ENCODE data around the gene C6orf120. TPM values are rescaled to one million over a fixed set of nuclear protein-coding genes. Genes with fewer than 3 reads are reported as not detected.

Gene C6orf120
- total and polyA plus RNA-seq, 9 of the 15 experiments (the other 6 are each of a cell fraction or from before 2014, with no cell fraction given): 7.7 to 44.9 (median 34.8) TPM

DNA sequence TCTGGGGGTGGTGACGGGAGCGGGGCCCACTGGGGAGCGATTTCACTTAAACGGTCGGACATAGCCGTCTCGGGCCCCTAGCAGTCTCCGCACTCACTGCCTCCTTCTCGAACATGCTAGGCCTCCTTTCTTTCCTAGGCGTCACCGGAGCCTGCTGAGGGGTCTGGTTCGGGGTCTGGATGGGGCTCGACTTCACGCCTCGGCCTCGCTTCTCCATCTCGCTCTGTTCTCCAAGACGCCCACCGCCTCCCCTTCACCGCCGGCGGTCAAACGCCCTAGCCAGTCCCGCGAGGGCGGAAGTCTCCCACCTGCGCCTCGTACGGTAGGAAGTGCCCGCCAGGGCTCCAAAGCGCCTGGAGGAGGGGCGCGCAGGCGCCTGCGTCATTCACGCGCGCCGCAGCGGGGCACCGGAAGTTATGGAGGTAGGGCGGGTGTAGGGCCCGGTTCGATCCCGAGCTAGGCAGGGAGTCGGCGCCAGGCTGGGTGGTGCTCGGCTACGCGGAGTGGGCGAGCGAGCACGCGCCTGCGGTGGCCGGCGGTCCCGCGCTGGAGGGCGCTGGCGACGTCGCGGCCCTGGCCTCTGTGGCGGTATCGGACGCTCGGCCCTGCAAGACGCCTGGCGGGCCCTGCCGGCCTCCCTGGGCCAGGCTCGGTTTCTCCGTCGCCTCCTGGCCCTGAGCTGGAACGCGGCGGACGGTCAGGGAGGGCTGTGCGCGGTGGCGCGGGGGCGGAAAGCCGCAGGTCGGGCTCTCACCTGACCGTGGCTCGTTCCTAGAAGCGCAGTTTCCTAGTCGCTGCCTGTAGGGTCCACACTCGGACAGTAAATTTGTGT lies 49.5 kb downstream of the C6orf120 start, which contains the start of the genes DYNLT2 and ERMARD (continued):
- TF ChIP-seq, protein P1, sequence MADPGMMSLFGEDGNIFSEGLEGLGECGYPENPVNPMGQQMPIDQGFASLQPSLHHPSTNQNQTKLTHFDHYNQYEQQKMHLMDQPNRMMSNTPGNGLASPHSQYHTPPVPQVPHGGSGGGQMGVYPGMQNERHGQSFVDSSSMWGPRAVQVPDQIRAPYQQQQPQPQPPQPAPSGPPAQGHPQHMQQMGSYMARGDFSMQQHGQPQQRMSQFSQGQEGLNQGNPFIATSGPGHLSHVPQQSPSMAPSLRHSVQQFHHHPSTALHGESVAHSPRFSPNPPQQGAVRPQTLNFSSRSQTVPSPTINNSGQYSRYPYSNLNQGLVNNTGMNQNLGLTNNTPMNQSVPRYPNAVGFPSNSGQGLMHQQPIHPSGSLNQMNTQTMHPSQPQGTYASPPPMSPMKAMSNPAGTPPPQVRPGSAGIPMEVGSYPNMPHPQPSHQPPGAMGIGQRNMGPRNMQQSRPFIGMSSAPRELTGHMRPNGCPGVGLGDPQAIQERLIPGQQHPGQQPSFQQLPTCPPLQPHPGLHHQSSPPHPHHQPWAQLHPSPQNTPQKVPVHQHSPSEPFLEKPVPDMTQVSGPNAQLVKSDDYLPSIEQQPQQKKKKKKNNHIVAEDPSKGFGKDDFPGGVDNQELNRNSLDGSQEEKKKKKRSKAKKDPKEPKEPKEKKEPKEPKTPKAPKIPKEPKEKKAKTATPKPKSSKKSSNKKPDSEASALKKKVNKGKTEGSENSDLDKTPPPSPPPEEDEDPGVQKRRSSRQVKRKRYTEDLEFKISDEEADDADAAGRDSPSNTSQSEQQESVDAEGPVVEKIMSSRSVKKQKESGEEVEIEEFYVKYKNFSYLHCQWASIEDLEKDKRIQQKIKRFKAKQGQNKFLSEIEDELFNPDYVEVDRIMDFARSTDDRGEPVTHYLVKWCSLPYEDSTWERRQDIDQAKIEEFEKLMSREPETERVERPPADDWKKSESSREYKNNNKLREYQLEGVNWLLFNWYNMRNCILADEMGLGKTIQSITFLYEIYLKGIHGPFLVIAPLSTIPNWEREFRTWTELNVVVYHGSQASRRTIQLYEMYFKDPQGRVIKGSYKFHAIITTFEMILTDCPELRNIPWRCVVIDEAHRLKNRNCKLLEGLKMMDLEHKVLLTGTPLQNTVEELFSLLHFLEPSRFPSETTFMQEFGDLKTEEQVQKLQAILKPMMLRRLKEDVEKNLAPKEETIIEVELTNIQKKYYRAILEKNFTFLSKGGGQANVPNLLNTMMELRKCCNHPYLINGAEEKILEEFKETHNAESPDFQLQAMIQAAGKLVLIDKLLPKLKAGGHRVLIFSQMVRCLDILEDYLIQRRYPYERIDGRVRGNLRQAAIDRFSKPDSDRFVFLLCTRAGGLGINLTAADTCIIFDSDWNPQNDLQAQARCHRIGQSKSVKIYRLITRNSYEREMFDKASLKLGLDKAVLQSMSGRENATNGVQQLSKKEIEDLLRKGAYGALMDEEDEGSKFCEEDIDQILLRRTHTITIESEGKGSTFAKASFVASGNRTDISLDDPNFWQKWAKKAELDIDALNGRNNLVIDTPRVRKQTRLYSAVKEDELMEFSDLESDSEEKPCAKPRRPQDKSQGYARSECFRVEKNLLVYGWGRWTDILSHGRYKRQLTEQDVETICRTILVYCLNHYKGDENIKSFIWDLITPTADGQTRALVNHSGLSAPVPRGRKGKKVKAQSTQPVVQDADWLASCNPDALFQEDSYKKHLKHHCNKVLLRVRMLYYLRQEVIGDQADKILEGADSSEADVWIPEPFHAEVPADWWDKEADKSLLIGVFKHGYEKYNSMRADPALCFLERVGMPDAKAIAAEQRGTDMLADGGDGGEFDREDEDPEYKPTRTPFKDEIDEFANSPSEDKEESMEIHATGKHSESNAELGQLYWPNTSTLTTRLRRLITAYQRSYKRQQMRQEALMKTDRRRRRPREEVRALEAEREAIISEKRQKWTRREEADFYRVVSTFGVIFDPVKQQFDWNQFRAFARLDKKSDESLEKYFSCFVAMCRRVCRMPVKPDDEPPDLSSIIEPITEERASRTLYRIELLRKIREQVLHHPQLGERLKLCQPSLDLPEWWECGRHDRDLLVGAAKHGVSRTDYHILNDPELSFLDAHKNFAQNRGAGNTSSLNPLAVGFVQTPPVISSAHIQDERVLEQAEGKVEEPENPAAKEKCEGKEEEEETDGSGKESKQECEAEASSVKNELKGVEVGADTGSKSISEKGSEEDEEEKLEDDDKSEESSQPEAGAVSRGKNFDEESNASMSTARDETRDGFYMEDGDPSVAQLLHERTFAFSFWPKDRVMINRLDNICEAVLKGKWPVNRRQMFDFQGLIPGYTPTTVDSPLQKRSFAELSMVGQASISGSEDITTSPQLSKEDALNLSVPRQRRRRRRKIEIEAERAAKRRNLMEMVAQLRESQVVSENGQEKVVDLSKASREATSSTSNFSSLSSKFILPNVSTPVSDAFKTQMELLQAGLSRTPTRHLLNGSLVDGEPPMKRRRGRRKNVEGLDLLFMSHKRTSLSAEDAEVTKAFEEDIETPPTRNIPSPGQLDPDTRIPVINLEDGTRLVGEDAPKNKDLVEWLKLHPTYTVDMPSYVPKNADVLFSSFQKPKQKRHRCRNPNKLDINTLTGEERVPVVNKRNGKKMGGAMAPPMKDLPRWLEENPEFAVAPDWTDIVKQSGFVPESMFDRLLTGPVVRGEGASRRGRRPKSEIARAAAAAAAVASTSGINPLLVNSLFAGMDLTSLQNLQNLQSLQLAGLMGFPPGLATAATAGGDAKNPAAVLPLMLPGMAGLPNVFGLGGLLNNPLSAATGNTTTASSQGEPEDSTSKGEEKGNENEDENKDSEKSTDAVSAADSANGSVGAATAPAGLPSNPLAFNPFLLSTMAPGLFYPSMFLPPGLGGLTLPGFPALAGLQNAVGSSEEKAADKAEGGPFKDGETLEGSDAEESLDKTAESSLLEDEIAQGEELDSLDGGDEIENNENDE (IDR thresholded peaks at IDR 0.05; ENCODE audit: low read depth, low read length): no peak
- TF ChIP-seq SIN3A (IDR thresholded peaks at IDR 0.05; ENCODE audit: borderline replicate concordance in 2 of 2, control insufficient read depth in 1 of 2, low read depth in 2 of 2, low read length in 2 of 2) (peak; percentile 65 to 76; a peak in 3 of 4 replicates), FOXJ2 (tag; IDR thresholded peaks at IDR 0.05) (0 out of 2 replicates have a peak, but pooled peaks have one; percentile 35), PML (IDR thresholded peaks at IDR 0.05; ENCODE audit: low read length) (peak; percentile 91), JUN (IDR thresholded peaks at IDR 0.05; ENCODE audit: borderline replicate concordance, low read depth, low read length) (peak; percentile 15; the same call in 1 of the 2 replicates), JUN (CRISPR knock-in tag; IDR thresholded peaks at IDR 0.05; ENCODE audit: borderline replicate concordance) (no peak; the same call in 1 of the 2 replicates), SMAD3 (CRISPR knock-in tag; conservative IDR thresholded peaks at IDR 0.05) (no peak), NBN (IDR thresholded peaks at IDR 0.05; ENCODE audit: low read depth) (peak; percentile 81), ETV5 (CRISPR knock-in tag; IDR thresholded peaks at IDR 0.05; ENCODE audit: low read depth) (peak; percentile 99), PTRF (tag; IDR thresholded peaks at IDR 0.05) (no peak), NCOA6 (IDR thresholded peaks at IDR 0.05) (no peak; the same call in 1 of the 2 replicates), ZNF785 (CRISPR knock-in tag; IDR thresholded peaks at IDR 0.05) (no peak)
- TF ChIP-seq, protein P2, sequence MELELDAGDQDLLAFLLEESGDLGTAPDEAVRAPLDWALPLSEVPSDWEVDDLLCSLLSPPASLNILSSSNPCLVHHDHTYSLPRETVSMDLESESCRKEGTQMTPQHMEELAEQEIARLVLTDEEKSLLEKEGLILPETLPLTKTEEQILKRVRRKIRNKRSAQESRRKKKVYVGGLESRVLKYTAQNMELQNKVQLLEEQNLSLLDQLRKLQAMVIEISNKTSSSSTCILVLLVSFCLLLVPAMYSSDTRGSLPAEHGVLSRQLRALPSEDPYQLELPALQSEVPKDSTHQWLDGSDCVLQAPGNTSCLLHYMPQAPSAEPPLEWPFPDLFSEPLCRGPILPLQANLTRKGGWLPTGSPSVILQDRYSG (tag; conservative IDR thresholded peaks at IDR 0.05; ENCODE audit: low read depth): no peak; the same call in 1 of the 2 replicates
- TF ChIP-seq, protein P3, sequence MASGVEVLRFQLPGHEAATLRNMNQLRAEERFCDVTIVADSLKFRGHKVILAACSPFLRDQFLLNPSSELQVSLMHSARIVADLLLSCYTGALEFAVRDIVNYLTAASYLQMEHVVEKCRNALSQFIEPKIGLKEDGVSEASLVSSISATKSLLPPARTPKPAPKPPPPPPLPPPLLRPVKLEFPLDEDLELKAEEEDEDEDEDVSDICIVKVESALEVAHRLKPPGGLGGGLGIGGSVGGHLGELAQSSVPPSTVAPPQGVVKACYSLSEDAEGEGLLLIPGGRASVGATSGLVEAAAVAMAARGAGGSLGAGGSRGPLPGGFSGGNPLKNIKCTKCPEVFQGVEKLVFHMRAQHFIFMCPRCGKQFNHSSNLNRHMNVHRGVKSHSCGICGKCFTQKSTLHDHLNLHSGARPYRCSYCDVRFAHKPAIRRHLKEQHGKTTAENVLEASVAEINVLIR (CRISPR knock-in tag; IDR thresholded peaks at IDR 0.05): peak; percentile 98

Data from K562 (cell line).